IPS-15b (cell line): Measurements from ENCODE around the gene ADD1.
"Not testable (repeated sequence)": the region's sequence is repeated elsewhere in the genome, so short reads cannot be mapped to it uniquely, and the experiment has no call there.

Experiments used
- H3K27me3 ChIP-seq: one replicate; pipeline ENCODE4 v1.6.1; 2013; ENCODE audit warnings: low read length; ENCODE audit not compliant: control insufficient read depth, insufficient read depth
- H3K36me3 ChIP-seq: one replicate; pipeline ENCODE4 v1.6.1; 2013; ENCODE audit warnings: low read length; ENCODE audit not compliant: control insufficient read depth, insufficient read depth
- H3K4me1 ChIP-seq: one replicate; pipeline ENCODE4 v1.6.1; 2013; ENCODE audit warnings: mild to moderate bottlenecking, low read length; ENCODE audit not compliant: control insufficient read depth, insufficient read depth
- H3K4me3 ChIP-seq: one replicate; pipeline ENCODE4 v1.5.1; 2013; ENCODE audit warnings: low read depth, low read length
- H3K9ac ChIP-seq: one replicate; pipeline ENCODE4 v1.6.1; 2013; ENCODE audit warnings: low read depth, mild to moderate bottlenecking, low read length
- H3K9me3 ChIP-seq: one replicate; pipeline ENCODE4 v1.6.1; 2013; ENCODE audit warnings: mild to moderate bottlenecking, low read length; ENCODE audit not compliant: control insufficient read depth, insufficient read depth

ADD1 gene

GRCh38 chr4:2913168-2913567 is 69.5 kb downstream of the ADD1 start:
- Histone ChIP-seq H3K4me1 (no peaks in the 10 kb centered on the region), H3K9ac (no peak overlapping the region), H3K9me3 (no peaks in the 10 kb centered on the region), H3K27me3 (no peaks in the 10 kb centered on the region), H3K4me3 (no peak overlapping the region), H3K36me3 (peaks cover 16% of the 10 kb centered on the region)

DNA sequence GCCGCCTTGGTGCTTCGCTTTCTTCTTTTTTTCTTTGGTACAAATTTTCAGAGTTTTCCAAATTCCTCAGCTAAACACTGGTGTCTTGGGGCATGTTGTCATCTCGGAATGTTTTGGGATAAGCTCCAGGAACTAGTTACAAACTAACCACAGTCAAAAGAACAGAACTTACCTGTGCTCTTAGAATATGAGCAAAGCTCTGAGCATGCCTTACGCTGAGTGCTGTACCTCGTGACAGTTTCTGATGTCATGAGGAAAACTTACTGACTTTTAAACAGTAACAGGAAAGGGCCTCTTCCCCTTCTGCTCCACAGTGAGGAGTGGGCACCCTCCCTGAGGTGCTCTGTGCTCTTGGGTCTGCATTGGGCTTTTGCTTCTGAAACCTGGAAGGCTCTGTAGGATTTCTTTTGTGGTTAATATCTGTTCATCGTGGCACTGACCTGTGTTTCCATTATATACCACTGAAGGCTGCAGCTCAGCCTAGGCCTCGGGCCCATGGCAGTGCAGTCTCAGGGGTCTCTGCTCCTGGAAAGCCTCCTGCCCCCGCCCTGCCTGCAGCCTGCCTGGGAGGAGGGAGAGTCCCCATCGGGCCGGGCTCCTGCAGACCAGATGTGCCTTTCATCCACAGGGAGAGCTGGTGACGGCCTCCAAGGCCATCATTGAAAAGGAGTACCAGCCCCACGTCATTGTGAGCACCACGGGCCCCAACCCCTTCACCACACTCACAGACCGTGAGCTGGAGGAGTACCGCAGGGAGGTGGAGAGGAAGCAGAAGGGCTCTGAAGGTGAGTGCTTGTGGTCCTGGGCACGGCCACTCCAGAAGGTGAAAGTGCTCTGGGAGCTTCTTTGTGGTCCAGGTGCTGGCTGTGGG is 70.8 kb downstream of the ADD1 start:
- no peak overlapping the region for H3K9ac ChIP-seq
- peaks cover 9% of the 10 kb centered on the region for H3K36me3 ChIP-seq
- H3K9me3 ChIP-seq = no peaks in the 10 kb centered on the region
- H3K4me3 ChIP-seq = no peak overlapping the region
- H3K4me1 ChIP-seq = no peaks in the 10 kb centered on the region
- no peaks in the 10 kb centered on the region for H3K27me3 ChIP-seq

DNA sequence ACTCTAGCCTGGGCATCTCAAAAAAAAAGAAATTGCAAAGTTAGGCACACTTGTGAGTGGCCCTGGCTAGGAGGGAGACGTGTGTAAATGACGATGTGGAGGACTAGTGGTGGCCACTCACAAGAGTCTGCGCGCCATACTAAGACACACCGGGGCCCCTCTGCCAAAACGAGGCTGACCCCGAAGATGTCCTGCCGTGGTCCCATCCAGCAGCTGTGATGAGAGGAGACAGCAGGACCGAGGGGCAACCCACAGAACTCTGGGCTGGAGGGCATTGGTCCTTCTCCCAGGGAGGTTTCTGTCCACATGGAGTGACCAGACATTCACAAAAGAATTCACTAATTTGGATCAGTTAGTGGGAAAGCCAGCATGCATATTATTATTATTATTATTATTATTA is 72.1 kb downstream of the ADD1 start:
- no peaks in the 10 kb centered on the region for H3K4me1 ChIP-seq
- no peak overlapping the region for H3K9ac ChIP-seq
- peaks cover 9% of the 10 kb centered on the region for H3K36me3 ChIP-seq
- no peak overlapping the region for H3K4me3 ChIP-seq
- H3K27me3 ChIP-seq = no peaks in the 10 kb centered on the region
- no peaks in the 10 kb centered on the region for H3K9me3 ChIP-seq

DNA sequence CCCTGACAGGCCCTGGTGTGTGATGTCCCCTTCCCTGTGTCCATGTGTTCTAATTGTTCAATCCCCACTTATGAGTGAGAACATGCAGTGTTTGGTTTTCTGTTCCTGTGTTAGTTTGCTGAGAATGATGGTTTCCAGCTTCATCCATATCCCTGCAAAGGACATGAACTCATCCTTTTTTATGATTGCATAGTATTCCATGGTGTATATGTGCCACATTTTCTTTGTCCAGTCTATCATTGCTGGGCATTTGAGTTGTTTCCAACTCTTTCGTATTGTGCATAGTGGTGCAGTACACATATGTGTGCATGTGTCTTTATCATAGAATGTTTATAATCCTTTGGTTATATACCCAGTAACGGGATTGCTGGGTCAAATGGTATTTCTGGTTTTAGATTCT is 73.1 kb downstream of the ADD1 start:
- H3K36me3 ChIP-seq, H3K9ac ChIP-seq, H3K4me3 ChIP-seq, H3K4me1 ChIP-seq, H3K27me3 ChIP-seq, H3K9me3 ChIP-seq: not testable (repeated sequence)

- H3K9me3 ChIP-seq, H3K4me3 ChIP-seq, H3K27me3 ChIP-seq, H3K36me3 ChIP-seq, H3K9ac ChIP-seq, H3K4me1 ChIP-seq: not testable (repeated sequence)
These were observed 74.7 kb downstream of the ADD1 start for GRCh38 chr4:2918300-2918699.

DNA sequence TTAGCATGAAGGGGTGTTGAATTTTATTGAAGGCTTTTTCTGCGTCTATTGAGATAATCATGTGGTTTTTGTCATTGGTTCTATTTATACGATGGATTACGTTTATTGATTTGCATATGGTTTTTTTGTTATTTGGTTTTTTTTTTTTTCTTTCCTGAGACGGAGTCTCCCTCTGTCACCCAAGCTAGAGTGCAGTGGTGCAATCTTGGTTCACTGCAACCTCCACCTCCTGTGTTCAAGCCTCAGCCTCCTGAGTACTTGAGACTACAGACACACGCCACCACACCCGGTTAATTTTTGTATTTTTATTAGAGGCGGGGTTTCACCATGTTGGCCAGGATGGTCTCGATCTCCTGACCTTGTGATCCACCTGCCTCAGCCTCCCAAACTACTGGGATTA is 75.1 kb downstream of the ADD1 start:
- not testable (repeated sequence) for H3K9ac ChIP-seq, H3K36me3 ChIP-seq, H3K9me3 ChIP-seq

GRCh38 chr4:2922453-2923101 is 78.9 kb downstream of the ADD1 start:
- not testable (repeated sequence) for H3K36me3 ChIP-seq, H3K9ac ChIP-seq, H3K9me3 ChIP-seq, H3K4me3 ChIP-seq, H3K4me1 ChIP-seq, H3K27me3 ChIP-seq

More for the DNA sequence above, 75.1 kb downstream of the ADD1 start:
- not testable (repeated sequence) for H3K4me3 ChIP-seq, H3K27me3 ChIP-seq, H3K4me1 ChIP-seq

DNA sequence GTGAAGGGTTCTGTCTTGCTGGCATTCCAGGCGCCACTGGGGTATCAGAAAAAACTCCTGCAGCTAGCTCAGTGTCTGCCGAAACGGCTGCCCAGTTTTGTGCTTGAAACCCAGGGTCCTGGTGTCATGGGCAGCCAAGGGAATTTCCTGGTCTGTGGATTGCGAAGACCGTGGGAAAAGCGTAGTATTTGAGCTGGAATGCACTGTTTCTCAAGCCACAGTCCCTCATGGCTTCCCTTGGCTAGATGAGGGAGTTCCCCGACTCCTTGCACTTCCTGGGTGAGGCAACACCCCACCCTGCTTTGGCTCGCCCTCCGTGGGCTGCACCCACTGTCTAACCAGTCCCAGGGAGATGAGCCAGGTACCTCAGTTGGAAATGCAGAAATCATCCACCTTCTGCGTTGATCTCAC is 79.5 kb downstream of the ADD1 start:
- Histone ChIP-seq H3K4me1 (peaks cover 6% of the 10 kb centered on the region), H3K9me3 (no peaks in the 10 kb centered on the region), H3K27me3 (no peaks in the 10 kb centered on the region), H3K4me3 (no peak overlapping the region), H3K36me3 (peaks cover 9% of the 10 kb centered on the region), H3K9ac (no peak overlapping the region)

DNA sequence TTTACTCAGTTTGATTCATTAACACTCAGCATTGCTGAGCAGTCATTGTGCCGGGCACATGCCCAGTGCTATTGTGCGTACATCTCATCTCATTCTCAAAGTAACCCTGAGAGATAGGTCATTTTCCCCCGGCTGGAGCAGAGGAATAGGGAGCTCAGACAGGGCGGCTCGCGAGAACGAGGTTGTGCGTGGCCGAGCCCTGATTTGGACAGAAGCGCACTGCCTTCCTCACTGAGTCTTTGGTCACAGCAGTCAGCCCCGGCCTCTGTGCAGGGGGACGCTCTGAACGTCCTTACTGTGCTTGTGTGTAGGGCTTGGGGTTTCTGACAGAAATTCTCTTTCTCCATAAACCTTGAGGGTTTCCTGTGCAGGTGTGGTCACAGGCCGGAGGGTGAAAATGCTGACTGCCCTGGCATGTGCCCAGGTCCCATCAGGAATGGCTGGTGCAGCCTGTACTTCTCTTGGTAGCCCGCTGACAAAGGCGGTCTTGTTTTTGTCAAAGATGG is 80.1 kb downstream of the ADD1 start:
- peaks cover 9% of the 10 kb centered on the region for H3K36me3 ChIP-seq
- H3K9ac ChIP-seq = no peak overlapping the region
- H3K27me3 ChIP-seq = no peaks in the 10 kb centered on the region
- peaks cover 6% of the 10 kb centered on the region for H3K4me1 ChIP-seq
- no peak overlapping the region for H3K4me3 ChIP-seq
- no peaks in the 10 kb centered on the region for H3K9me3 ChIP-seq

GRCh38 chr4:2924286-2924685 is 80.6 kb downstream of the ADD1 start:
- Histone ChIP-seq H3K4me1 (peaks cover 6% of the 10 kb centered on the region), H3K27me3 (no peaks in the 10 kb centered on the region), H3K9ac (no peak overlapping the region), H3K9me3 (no peaks in the 10 kb centered on the region), H3K4me3 (no peak overlapping the region), H3K36me3 (peaks cover 10% of the 10 kb centered on the region)

- Histone ChIP-seq H3K9ac (no peak overlapping the region), H3K9me3 (no peaks in the 10 kb centered on the region), H3K36me3 (peaks cover 14% of the 10 kb centered on the region), H3K4me3 (no peak overlapping the region), H3K27me3 (no peaks in the 10 kb centered on the region), H3K4me1 (peaks cover 6% of the 10 kb centered on the region)
These were observed 81.2 kb downstream of the ADD1 start for GRCh38 chr4:2924765-2925301.

DNA sequence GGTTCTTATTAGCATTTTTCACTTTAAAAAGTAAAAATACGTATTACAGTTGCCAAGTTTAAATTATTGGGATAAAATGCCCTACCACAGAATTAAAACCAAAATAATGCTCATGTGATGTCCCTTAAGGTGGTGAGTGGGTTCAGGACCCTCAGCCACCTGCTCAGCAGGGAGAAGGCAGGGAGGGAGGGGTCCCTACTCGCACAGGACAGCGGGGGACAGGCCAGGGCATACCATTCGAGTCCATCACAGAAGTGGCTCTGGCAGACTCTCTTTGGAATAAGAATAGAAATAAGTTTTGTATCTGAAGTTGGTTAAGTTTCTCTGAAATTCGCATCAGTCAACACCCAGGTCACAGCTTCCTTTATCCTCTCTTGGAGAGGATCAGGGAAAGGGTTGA is 81.9 kb downstream of the ADD1 start:
- Histone ChIP-seq H3K36me3 (peaks cover 20% of the 10 kb centered on the region), H3K4me1 (peaks cover 6% of the 10 kb centered on the region), H3K27me3 (no peaks in the 10 kb centered on the region), H3K9ac (no peak overlapping the region), H3K4me3 (no peak overlapping the region), H3K9me3 (no peaks in the 10 kb centered on the region)
